ENCODE results near the gene AQP7.
"Not testable (repeated sequence)": the region's sequence is repeated elsewhere in the genome, so short reads cannot be mapped to it uniquely, and the experiment has no call there.

AQP7 gene

DNA sequence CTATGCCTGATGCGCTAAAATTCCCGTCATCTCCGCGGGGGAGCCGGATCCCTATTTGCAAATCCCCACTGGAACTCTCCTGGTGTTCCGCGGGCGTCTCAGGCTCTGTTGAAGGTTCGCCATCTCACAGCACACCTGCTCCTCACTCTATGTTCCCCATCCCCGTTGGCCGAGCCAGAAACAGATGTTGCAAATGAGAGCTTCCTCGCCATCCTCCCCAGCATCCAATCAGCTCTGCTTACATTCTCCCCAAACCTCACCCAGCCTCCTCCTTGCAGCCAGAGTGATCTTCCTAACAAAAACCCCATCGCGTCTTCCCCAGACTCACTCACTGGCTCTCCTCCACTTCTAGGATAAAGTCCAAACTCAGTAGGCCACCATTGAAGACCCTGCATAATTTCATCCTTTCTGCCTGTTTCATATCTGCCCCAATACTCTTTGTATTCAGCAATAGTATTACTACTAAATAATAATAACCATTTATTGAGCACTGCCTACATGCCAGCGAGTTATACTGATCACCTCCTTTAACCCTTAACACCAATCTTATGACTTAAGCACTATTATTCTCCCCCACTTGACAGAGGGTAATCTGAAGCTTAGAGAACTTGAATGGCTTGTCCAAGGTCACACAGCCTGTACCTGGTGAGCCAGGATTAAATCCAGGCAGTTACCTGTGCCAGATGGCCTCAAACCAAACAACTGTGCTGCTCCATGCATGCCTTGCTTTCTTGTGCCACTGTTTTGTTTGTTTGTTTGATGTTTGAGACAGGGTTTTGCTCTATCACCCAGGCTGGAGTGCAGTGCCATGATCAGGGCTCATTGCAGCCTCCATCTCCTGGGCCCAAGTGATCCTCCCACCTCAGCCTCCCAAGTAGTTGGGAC is 14.0 kb downstream of the AQP7 start:
- Mint-ChIP-seq H3K9me3 (no peaks in the 10 kb centered on the region), H3K27me3 (ENCODE audit: low read depth, poor library complexity) (peaks cover 19% of the 10 kb centered on the region), H3K27ac (peak overlapping the region; percentile 40), H3K4me1 (peaks cover 56% of the 10 kb centered on the region), H3K36me3 (ENCODE audit: low read depth) (no peaks in the 10 kb centered on the region), H3K4me3 (peak overlapping the region; percentile 2)
- TF ChIP-seq CTCF (IDR thresholded peaks at IDR 0.05), result no peak
- DNase-seq, result no peak

GRCh38 chr9:33386998-33387397 is 15.4 kb downstream of the AQP7 start:
- peaks cover 21% of the 10 kb centered on the region for H3K27me3 Mint-ChIP-seq (ENCODE audit: low read depth, poor library complexity)
- H3K4me3 Mint-ChIP-seq; DNase-seq; H3K36me3 Mint-ChIP-seq (ENCODE audit: low read depth); H3K27ac Mint-ChIP-seq; H3K9me3 Mint-ChIP-seq: not testable (repeated sequence)
- H3K4me1 Mint-ChIP-seq, result peaks cover 49% of the 10 kb centered on the region

- H3K9me3 Mint-ChIP-seq; DNase-seq; H3K27ac Mint-ChIP-seq; H3K36me3 Mint-ChIP-seq (ENCODE audit: low read depth); H3K4me3 Mint-ChIP-seq: not testable (repeated sequence)
- Mint-ChIP-seq H3K27me3 (ENCODE audit: low read depth, poor library complexity) (peaks cover 21% of the 10 kb centered on the region), H3K4me1 (peaks cover 45% of the 10 kb centered on the region)
Observed at GRCh38 chr9:33386641-33386996, 15.7 kb downstream of the AQP7 start.

DNA sequence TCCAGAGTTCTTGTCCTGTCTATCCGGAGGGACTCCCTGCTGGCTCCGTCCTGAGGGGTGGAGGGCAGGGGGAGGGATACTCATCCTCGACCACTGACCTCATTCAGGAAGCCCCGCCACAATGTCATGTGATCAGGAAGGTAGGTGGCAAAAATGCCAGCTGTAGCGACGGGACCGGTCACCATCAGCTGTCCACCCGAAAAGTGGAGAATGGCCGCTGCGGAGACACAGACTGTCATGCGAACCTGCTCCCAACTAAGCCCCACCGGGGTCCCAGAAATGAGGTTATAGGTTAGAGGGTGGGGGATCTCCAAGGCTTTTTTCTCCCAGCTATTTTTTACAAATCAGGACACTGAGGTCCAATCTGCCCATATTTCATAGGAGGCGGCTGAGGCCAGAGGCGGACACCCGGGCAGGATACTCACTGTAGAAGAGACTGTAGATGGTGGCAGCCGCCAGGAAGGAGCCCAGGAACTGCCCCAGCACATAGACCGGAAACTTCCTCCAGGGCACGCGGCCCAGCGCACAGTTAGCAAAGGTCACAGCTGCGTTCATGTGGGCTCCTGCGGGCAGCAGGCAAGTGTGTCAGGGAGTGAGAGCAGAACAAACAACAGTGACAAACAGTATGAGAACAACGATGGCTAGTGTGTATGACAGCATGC is 16.3 kb downstream of the AQP7 start:
- Mint-ChIP-seq H3K27me3 (ENCODE audit: low read depth, poor library complexity) (peaks cover 21% of the 10 kb centered on the region), H3K4me1 (peaks cover 41% of the 10 kb centered on the region)
- H3K27ac Mint-ChIP-seq; H3K36me3 Mint-ChIP-seq (ENCODE audit: low read depth); DNase-seq; H3K9me3 Mint-ChIP-seq; H3K4me3 Mint-ChIP-seq: not testable (repeated sequence)

- not testable (repeated sequence) for H3K27ac Mint-ChIP-seq; H3K4me3 Mint-ChIP-seq; DNase-seq; H3K36me3 Mint-ChIP-seq (ENCODE audit: low read depth); H3K9me3 Mint-ChIP-seq
- Mint-ChIP-seq H3K4me1 (peaks cover 42% of the 10 kb centered on the region), H3K27me3 (ENCODE audit: low read depth, poor library complexity) (peaks cover 21% of the 10 kb centered on the region)
Observed at GRCh38 chr9:33385536-33385935, 16.8 kb downstream of the AQP7 start.

DNA sequence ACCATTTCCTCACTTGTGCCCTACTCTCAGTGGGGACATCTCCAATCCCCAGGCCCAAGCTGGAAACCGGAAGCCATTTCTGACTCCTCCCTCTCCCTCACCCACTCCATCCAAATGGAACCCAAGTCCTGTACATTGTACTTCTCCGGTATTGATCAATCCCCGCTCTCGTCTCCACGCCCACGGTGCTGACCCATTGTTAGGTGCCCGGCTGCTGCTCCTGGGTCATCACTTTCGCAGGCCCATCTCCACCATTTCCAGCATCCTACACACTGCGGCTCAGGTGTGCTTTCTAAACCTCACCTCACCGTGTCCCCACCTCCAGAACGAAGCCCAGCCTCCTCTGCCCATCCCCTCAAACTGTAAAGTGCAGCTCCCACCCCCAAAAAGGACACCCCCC is 19.0 kb downstream of the AQP7 start:
- H3K4me3 Mint-ChIP-seq; H3K36me3 Mint-ChIP-seq (ENCODE audit: low read depth); H3K27ac Mint-ChIP-seq; DNase-seq; H3K9me3 Mint-ChIP-seq: not testable (repeated sequence)
- H3K4me1 Mint-ChIP-seq, result peaks cover 29% of the 10 kb centered on the region
- H3K27me3 Mint-ChIP-seq (ENCODE audit: low read depth, poor library complexity), result peaks cover 25% of the 10 kb centered on the region

DNA sequence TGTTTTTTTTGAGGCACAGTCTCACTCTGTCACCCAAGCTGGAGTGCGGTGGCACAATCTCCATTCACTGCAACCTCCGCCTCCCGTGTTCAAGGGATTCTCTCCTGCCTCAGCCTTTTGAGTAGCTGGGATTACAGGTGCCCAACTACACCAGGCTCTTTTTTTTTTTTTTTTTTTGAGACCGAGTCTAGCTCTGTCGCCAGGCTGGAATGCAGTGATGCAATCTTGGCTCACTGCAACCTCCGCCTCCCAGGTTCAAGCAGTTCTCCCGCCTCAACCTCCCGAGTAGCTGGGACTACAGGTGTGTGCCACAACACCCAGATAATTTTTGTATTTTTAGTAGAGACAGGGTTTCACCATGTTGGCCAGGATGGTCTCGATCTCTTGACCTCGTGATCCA is 20.0 kb downstream of the AQP7 start:
- not testable (repeated sequence) for DNase-seq; H3K36me3 Mint-ChIP-seq (ENCODE audit: low read depth); H3K9me3 Mint-ChIP-seq; H3K4me3 Mint-ChIP-seq; H3K27ac Mint-ChIP-seq
- Mint-ChIP-seq H3K4me1 (peaks cover 24% of the 10 kb centered on the region), H3K27me3 (ENCODE audit: low read depth, poor library complexity) (peaks cover 16% of the 10 kb centered on the region)

DNA sequence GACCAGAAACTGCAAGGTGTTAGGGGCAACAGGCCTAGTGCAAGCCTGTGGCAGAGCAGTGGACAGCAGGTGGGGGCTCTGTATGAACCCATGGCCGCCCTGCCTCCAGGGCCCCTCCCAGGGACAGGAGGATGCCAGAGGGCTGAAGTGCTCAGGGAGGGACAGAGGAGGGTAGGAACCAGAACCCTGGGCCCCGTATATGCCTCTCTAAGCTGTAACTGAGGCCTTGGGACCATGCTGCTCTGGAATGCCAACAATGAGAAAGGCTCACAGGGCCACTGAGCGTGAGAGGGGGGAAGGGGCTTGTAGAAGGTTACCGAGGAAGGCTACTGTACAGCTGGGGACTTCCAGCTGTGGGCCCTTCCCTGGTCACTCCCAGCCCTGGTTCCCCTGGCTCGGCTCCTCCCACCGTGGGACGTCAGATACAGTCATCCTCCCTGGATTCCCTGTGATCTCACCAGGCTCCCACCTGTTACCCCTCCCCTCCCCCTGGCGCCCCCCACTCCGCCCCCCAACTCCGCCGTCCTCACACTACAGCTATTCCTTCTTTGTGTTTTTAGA is 21.1 kb downstream of the AQP7 start:
- H3K27ac Mint-ChIP-seq, result no peak overlapping the region
- no peak for TF ChIP-seq CTCF (IDR thresholded peaks at IDR 0.05)
- no peaks in the 10 kb centered on the region for H3K9me3 Mint-ChIP-seq
- H3K4me1 Mint-ChIP-seq, result peaks cover 26% of the 10 kb centered on the region
- H3K36me3 Mint-ChIP-seq (ENCODE audit: low read depth), result no peaks in the 10 kb centered on the region
- no peak overlapping the region for H3K4me3 Mint-ChIP-seq
- DNase-seq, result peak; percentile 40
- H3K27me3 Mint-ChIP-seq (ENCODE audit: low read depth, poor library complexity), result peaks cover 16% of the 10 kb centered on the region
